NCI-H2227 (cell line): ENCODE measurements around the gene PLTP.
"Not testable (repeated sequence)": the region's sequence is repeated elsewhere in the genome, so short reads cannot be mapped to it uniquely, and the experiment has no call there.

Experiments used
- DNase-seq: peaks from one replicate; lab custom pipeline; 2025; ENCODE audit not compliant: unreplicated experiment; lab: John Stamatoyannopoulos, UW

Gene PLTP

GRCh38 chr20:45944965-45945677 is 33.2 kb upstream of the PLTP start:
- no peak for DNase-seq

DNA sequence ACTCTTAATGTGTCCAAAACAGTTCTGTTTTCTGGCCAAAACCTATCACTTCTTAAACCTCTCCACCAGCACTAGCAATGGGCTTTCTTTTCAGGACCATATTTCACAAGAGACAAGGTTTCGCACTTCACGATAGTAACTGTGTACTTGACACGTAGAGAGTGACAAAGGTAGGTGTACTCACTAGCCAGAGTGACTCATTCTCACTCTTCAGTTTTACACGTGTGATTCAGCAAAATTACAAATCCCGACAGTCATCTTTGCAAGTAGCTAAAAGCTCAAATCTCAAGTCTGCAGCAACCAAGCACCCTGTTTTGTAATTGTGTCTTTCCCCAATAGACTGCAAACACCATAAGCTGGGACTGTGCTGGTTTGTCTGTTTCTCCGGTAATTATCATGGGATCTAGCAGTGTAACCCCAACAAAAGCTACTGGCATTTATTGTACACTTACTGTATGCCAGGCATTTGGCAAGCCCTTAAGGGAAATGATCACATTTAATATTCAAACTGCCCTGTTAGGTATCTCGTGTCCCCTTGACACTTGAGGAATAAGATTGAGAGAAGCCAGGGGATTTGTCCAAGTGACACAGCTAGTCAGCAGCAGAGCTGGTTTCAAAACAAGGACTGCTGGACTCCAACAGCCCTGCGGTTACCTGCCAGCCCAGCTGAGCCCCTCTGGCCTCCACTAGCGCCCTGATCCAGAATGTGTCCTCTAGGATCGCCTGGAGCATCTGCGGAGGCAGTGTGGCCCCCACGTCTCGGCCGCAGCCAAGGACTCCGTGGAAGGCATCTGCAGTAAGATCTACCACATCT is 32.4 kb upstream of the PLTP start:
- no peak for DNase-seq

GRCh38 chr20:45943613-45944012 is 31.7 kb upstream of the PLTP start:
- DNase-seq: no peak

- no peak for DNase-seq
Measured at GRCh38 chr20:45940469-45940868, 28.5 kb upstream of the PLTP start.

- DNase-seq: no peak
Measured at GRCh38 chr20:45940053-45940452, 28.1 kb upstream of the PLTP start.

GRCh38 chr20:45938727-45939438 is 26.9 kb upstream of the PLTP start:
- DNase-seq: no peak

DNA sequence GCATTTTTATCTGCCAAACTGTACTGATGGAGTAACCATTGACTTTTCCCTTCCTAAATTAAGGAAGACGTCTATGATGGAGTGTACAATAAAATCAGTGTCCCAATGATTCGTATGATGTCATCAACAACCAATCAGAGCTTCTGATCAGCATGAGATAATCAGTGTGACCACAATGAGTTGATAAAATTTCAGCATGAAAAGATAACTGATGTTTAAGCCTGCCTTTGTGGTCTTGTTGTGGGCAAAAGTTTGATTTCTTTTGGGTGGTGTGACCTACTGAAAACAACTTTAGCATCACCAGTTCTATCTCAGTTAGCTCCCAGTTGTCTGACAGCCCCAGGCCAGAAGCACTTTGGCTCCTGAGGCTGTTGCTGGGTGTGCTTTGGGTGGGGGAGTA is 25.8 kb upstream of the PLTP start:
- no peak for DNase-seq

DNA sequence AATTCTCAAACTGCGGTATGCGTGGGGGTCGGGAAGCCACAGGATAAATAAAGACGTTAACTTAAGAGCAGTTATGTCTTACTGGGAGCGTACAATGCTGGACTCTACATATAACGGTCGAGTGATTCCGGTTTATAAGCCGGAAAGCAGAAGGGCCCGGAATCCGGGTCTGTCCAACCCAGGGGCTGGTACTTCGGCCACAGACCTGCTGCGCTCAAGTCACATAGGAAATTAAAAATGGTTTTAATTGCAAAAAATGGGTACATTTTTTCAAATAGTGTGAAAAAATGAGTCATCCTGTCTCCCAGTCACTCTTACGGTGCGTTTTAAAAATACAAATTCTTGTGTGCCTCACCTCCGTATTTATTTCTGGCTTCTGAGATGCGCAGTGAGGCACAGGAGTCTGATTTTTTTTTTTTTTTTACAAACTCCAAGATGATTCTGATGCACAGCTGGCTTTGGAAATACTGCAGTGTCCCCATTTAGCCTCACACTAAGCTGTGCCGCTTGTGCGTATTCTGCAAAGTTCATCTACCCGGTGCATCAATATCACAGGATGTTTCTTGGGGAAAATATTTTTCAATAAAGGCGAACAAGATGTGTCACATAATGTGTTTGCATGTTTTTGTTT is 23.6 kb upstream of the PLTP start:
- DNase-seq: peak; percentile 39

DNA sequence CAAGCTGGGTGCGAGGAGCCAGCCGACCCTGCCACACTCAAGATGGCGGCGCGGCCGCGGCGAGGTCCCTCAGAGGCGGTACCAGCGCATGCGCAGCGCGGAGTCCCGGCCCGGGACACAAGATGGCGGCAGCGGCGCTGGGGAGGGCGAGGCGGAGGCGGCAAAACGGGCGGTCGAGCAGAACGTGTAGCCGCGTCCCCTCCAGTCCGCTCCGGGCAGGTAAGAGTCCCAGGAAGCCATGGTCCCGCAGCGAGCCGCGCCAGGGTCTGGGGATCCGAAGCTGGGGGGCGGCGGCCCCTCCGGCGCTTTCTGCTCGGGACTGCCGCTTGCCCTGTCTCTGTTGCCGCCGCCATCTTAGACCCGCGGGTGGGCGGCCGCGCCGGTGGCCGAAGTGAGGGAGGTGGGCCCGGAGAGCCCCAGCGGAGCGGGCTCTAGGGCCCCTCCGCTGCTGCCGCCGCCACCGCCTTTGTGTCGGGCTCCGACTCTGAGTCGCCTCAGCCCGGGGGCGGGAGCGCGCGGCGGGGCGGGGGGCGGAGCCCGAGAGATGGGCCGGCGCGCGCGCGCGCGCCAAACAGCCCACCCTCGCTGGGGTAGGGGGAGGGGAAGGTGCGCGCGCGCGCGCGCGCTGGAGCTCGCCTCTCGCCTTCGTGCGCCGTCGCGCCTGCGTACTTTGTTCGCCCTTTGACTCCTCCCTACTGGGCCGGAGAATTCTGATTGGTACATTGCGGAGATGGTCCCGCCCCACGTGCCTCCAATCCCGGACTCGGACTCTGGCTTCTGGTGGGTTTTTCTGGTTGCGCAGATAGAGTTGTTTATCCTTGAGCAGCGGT is 22.8 kb upstream of the PLTP start, which contains the start of gene PCIF1:
Gene PCIF1 (plus strand): TSS at position 98 of the 830 bp plus-strand sequence. CDS start 4,317 bp downstream, outside the sequence.
- DNase-seq: peak; percentile 99

GRCh38 chr20:45934046-45934585 is 22.2 kb upstream of the PLTP start:
- peak; percentile 89 for DNase-seq

- DNase-seq: peak; percentile 88
Measured at GRCh38 chr20:45933266-45934045, 21.5 kb upstream of the PLTP start.

DNA sequence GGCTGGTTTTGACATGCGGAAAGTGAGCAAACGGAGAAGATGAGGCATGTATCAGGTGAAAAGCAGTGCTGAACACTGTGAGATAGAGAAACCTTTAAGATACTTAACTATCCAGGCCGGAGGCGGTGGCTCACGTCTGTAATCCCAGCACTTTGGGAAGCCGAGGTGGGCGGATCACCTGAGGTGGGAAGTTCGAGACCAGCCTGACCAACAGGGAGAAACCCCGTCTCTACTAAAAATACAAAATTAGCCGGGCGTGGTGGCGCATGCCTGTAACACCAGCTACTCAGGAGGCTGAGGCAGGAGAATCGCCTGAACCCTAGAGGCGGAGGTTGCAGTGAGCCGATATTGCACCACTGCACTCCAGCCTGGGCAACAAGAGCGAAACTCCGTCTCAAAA is 19.7 kb upstream of the PLTP start:
- DNase-seq: not testable (repeated sequence)

GRCh38 chr20:45927071-45927878 is 15.3 kb upstream of the PLTP start:
- no peak for DNase-seq

GRCh38 chr20:45926731-45927070 is 14.7 kb upstream of the PLTP start:
- no peak for DNase-seq

- DNase-seq: no peak
Measured at GRCh38 chr20:45925821-45926506, 14.0 kb upstream of the PLTP start.

- DNase-seq: no peak
Measured at GRCh38 chr20:45924391-45925261, 12.7 kb upstream of the PLTP start.
